NCI-H524 (cell line): ENCODE results near the gene C5AR1.

ENCODE experiments used
- DNase-seq, 2 experiments: peaks; one replicate each; lab custom pipeline; 2025; lab: John Stamatoyannopoulos, UW

Gene C5AR1

GRCh38 chr19:47365455-47365854, 55.8 kb downstream of the C5AR1 start:
- peak in 1 of 2 experiments; percentile 20 for DNase-seq

GRCh38 chr19:47370045-47370611, 60.5 kb downstream of the C5AR1 start:
- DNase-seq = no peak

- no peak for DNase-seq
These were observed 61.6 kb downstream of the C5AR1 start for GRCh38 chr19:47371261-47371660.
